ENCODE results near the gene CD247.

Gene CD247

DNA sequence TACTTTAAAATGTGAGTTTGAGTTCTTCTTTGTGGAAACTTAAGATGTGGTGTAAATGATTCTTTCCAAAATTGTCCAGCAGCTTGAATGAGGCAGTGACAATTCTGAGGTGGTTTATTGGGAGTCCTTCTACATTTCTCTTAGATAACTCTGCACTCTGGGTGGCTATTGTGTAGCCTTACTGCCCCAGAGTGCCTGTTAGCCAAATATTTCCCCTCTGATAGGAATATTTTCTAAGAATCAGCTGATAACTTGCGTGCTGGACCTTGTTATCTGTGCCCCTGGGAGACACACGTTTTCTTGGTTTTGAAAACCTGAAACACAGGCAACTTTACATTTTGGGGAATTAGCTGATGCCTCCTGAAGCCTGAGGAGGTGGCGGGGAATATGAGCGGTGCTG lies 91.6 kb downstream of the CD247 start:
- DNase-seq (ENCODE audit: low spot score), result no peak
- in situ Hi-C loops (cut with MboI; ENCODE audit: low pct_unique_long_range_greater_than_20kb, low sequenced_read_pairs, unreplicated experiment), result loop anchor here (25.0 kb wide), 1 partner anchor 514 kb away; no protein-coding TSS in a partner anchor

DNA sequence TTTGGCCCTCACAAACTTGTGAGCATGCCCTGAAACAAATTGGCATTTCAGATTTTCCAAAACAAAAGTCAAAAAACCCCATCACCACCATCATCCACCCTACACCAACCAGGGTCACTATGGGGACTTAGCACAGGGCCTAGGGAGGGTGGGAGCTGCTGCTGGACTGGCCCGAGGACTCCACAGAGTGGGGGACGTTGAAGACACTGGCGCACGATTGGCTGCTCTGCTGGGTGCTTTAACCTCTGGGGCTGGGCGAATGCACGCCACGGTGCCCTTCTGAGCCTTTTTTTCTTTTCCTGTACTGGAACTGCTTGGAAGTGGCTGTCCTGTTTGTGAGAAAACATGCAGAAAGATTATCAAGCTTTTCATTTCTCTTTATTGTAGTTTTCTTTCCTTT lies 92.8 kb downstream of the CD247 start:
- TF ChIP-seq, protein P1, sequence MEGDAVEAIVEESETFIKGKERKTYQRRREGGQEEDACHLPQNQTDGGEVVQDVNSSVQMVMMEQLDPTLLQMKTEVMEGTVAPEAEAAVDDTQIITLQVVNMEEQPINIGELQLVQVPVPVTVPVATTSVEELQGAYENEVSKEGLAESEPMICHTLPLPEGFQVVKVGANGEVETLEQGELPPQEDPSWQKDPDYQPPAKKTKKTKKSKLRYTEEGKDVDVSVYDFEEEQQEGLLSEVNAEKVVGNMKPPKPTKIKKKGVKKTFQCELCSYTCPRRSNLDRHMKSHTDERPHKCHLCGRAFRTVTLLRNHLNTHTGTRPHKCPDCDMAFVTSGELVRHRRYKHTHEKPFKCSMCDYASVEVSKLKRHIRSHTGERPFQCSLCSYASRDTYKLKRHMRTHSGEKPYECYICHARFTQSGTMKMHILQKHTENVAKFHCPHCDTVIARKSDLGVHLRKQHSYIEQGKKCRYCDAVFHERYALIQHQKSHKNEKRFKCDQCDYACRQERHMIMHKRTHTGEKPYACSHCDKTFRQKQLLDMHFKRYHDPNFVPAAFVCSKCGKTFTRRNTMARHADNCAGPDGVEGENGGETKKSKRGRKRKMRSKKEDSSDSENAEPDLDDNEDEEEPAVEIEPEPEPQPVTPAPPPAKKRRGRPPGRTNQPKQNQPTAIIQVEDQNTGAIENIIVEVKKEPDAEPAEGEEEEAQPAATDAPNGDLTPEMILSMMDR (IDR thresholded peaks at IDR 0.05; ENCODE audit: extremely low read depth, insufficient read depth, missing control alignments), result no peak
- in situ Hi-C loops (cut with MboI; ENCODE audit: low pct_unique_long_range_greater_than_20kb, low sequenced_read_pairs, unreplicated experiment), result loop anchor here (25.0 kb wide), 1 partner anchor 513 kb away; no protein-coding TSS in a partner anchor
- DNase-seq (ENCODE audit: low spot score), result no peak

More for the DNA sequence above, 91.6 kb downstream of the CD247 start:
- TF ChIP-seq, protein P1 (IDR thresholded peaks at IDR 0.05; ENCODE audit: extremely low read depth, insufficient read depth, missing control alignments), result no peak

- in situ Hi-C loops (cut with MboI; ENCODE audit: low pct_unique_long_range_greater_than_20kb, low sequenced_read_pairs, unreplicated experiment), result no loop called here
- no peak for DNase-seq (ENCODE audit: low spot score)
- TF ChIP-seq, protein P1 (IDR thresholded peaks at IDR 0.05; ENCODE audit: extremely low read depth, insufficient read depth, missing control alignments), result no peak
Measured at GRCh38 chr1:167423684-167424619, 94.4 kb downstream of the CD247 start.

DNA sequence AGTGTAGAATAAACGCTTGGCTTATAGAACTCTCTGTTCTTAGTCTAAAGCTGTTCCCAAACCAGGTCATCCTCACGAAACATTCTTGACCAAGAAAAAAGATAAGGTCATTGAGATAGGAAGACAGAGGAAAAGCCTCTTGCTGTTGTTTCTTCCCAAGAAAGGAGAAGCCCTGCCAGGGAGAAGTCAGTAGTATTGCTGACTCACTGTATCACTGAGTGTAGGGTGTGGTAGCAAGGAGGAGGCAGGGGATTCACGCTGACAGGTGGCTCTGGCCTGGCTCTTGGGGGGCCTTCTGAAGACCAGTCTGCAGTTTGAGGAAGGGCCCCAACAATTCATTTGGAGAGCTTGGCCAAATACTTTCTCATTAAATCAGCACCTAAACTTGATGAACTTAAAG lies 97.8 kb downstream of the CD247 start:
- no peak for DNase-seq (ENCODE audit: low spot score)
- in situ Hi-C loops (cut with MboI; ENCODE audit: low pct_unique_long_range_greater_than_20kb, low sequenced_read_pairs, unreplicated experiment), result no loop called here
- TF ChIP-seq, protein P1 (IDR thresholded peaks at IDR 0.05; ENCODE audit: extremely low read depth, insufficient read depth, missing control alignments), result no peak

DNA sequence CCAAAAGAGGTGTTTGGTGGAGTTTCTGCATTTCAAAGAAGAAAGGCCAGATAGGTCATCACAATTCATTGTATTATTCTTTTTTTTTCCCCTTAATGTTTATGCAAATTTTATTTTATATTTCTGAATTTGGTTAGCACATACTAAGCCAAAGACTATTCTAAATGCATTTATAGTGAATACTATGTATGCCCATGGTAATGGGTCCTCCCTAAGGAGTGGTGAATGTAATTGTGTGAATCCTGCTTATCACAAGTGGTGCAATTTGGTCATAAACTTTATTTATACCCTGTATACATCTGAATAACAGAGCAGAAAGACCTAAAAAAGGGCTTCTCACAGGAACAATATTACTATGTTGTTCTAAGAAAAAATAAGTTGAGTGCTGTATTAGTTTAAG lies 99.1 kb downstream of the CD247 start:
- in situ Hi-C loops (cut with MboI; ENCODE audit: low pct_unique_long_range_greater_than_20kb, low sequenced_read_pairs, unreplicated experiment), result no loop called here
- DNase-seq (ENCODE audit: low spot score), result no peak
- TF ChIP-seq, protein P1 (IDR thresholded peaks at IDR 0.05; ENCODE audit: extremely low read depth, insufficient read depth, missing control alignments), result no peak

DNA sequence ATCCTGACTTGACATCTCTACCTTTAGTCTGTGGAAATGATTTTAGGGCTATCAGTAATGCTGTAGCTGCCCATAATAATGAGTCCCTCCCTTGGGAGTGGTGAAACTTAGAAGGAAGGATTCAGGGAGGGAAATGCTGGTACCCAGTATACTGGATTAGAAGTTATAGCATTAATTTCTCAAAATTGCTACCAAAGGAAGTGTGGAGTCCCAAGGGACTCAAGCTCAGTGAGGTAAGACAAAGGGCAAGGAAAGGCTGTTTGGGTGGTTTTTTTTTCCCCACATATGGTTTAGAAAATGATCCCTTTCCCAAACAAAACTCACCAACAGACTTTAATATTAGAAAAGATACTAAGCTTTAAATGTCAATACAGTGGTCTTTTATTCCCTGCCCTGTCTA lies 99.9 kb downstream of the CD247 start:
- TF ChIP-seq, protein P1 (IDR thresholded peaks at IDR 0.05; ENCODE audit: extremely low read depth, insufficient read depth, missing control alignments), result no peak
- DNase-seq (ENCODE audit: low spot score), result no peak
- in situ Hi-C loops (cut with MboI; ENCODE audit: low pct_unique_long_range_greater_than_20kb, low sequenced_read_pairs, unreplicated experiment), result no loop called here
